T1000 (cell line): ENCODE data around the gene KCTD1.
A peak's percentile ranks its signal among the peaks of the same experiment; 100 is the strongest.

ENCODE experiments used
- DNase-seq: peaks from one replicate; lab custom pipeline; 2025; ENCODE audit warnings: mixed read lengths; lab: John Stamatoyannopoulos, UW

Gene KCTD1

GRCh38 chr18:26480897-26481795, 67.2 kb downstream of the KCTD1 start:
- peak; percentile 30 for DNase-seq

- no peak for DNase-seq
Measured at GRCh38 chr18:26479681-26480079, 68.7 kb downstream of the KCTD1 start.

DNA sequence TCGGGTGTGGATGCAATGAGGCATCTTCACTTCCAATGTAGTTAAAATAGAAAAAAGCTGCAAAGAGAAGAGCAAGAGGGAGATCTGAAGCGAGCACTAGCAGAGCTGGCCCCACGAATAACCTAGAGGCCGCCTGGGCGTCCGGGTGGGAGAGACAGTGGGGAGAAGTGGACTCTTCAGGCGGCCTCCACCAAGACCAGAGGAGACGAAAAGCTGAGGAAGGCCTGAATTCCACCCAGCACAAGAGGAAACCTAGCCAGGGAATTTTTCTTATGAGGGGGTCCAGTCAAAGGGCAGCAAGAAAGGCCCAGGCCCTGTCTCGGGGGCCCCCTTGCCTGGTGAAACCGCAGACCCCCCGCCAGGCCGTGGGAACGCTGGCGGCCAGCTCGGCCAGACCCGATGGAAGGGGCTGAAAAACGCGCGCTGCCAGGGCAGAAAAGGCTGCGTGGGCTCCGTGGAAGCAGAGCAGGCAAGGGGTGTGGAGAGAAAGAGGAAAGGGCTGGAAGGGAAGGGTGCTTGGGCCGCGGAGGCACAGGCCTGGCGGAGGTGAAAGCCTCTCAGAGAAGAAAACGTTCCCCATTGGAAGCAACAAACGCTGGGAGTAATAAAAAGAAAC, 69.2 kb downstream of the KCTD1 start:
- DNase-seq = no peak

DNA sequence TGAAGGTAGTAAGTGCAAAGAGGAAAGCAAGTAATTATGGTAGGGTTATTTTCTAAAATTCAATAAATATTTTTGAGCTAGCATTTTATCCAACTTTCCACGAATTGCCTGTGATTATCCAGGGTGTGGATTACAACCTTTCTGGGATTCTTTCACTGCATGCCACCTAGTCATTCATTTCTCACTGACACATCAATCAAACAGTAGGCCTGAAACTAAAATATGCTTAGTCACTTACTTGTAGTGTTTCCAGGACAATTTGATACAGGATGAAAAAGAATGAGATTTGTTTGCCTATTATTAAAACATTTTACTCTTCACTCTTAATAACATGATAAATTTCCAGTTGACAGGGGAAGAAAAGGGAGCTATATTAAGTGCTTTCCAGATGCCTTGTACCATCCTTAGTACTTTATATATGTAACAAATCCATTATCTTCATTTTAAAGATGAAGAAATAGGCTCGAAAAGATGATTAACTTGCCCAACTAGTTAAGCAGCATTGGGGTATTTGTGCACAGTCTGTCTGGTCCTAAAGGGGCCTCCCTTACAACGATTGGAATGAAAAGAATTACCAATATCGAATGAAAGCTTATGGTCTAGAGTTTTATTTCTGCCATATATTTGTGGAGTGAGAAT, 70.4 kb downstream of the KCTD1 start:
- no peak for DNase-seq

- DNase-seq = no peak
Measured at GRCh38 chr18:26476697-26477096, 71.7 kb downstream of the KCTD1 start.

DNA sequence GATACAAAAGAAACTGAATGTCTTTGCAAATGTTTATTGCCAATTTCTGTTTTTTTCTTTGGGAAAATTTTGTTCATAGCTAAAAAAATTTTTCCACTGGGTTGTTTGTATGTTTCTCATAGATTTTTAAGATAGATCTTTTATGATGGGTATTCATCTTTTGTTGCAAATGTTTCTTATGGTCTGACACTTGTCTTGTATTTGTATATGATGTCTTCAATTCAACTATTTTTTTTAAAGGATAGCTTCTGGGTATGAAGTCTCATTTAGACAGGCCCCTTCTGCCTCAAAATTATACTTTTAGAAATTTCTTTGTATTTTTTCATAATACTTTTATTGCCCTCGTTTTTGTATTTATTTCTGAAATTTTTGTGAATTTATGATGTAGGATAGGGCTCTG, 73.8 kb downstream of the KCTD1 start:
- no peak for DNase-seq

DNA sequence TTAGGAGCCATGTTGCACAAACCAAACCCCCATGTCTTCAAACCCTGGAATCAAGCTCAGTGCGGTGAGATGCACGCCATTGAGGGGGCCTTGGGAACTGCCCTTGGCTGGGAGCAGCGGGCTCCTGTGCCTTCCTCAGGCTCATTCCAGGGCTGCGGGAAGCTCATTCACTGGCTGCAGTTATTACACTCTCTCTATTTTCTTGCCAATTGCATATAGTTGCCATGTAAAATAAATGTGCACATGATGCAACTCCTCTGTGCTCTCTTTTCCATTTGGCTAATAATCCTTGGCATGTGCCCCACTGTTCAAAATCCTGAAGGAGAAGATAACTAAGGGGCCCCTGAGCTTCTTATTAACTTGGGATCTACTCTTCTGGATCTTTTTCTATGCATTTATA, 74.7 kb downstream of the KCTD1 start:
- no peak for DNase-seq

GRCh38 chr18:26471826-26472225, 76.5 kb downstream of the KCTD1 start:
- no peak for DNase-seq

DNA sequence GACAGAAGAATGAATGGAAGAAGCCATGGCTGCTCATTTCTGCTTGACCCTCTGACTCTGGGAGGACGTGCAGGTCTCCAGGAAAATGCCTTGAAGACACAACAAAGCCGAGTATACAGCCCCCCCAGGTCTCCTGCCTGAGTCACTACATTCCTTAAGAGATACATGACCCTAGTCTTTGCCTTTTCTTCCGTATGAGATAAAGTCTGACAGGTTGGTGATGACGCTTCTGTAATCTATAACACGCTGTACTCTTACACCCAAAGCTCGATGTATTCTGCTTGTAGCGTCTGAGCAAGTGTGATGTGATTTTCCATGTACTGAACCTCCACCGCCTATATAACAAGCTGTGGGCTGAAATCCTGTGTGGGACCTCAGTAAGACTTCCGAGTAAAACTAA, 77.3 kb downstream of the KCTD1 start:
- DNase-seq = peak; percentile 18

DNA sequence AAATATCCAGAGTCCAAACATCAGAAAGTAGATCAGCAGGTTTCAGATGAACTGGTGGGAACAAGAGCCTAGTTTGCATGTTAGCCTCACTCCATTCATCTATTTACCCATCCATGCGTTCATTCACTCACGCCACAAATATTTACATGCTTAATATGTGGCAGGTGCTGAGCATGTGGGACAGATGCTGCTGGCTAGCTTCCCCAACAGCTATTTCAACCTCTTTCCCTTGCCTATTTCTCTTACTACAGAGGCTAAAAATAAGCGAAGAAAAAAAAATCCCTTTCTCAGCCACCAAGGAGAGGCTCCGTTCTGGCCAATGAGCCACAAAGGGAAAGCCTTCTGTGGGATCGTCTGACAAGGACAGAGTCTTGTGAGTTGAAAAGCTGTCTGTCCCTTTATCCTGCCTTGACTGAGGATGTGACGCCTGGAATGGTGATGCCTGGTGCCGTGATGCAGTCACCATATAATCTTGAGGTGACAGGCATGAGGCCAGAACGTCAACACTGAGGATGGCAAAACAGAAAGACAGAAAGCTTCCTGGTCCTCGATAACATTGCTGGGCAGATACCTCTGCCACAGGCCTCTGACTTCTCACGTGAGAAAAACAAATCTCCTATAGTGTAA, 78.2 kb downstream of the KCTD1 start:
- no peak for DNase-seq

GRCh38 chr18:26468931-26469340, 79.4 kb downstream of the KCTD1 start:
- DNase-seq = no peak

GRCh38 chr18:26466026-26466425, 82.3 kb downstream of the KCTD1 start:
- DNase-seq = no peak

- no peak for DNase-seq
Measured at GRCh38 chr18:26465431-26465830, 82.9 kb downstream of the KCTD1 start.

DNA sequence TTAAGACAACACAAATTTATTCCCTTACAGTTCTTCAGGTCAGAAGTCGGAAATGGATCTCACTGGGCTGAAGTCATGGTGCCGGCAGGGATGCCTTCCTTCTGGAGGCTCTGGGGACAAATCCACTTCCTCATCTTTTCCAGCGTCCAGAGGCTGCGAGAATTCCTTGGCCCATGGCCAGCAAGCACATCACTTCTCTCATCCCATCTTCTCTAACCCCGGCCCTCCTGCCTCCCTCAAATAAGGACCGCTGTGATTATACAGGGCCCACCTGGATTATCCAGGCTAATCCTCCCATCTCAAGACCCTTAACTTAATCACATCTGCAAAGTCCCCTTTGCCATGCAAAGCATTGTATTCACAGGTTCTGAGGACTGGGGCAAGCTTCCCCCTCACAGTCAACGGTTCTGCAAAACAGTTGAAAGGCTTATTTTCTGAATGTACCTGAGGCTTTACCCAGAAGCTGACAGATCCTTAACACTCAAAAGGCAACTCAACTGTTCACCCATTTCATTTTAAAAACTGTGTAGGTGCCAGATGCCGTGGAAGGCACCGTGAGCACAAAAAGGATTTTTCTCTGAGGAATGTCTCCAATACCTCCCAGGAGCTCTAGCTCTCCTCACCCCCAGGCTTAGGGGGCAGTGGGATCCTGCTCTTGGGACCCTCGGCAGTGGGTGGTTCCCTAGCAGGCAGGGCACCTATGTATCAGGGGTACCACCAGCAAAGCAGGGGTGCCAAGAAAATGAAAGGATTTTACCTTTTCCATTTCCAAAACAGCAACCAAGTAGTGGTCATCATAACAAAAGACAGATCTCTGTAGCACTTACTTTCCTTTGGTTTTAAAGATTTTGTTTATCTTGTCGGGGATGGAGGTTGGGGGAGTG, 84.0 kb downstream of the KCTD1 start:
- no peak for DNase-seq

GRCh38 chr18:26462355-26462754, 86.0 kb downstream of the KCTD1 start:
- no peak for DNase-seq

DNA sequence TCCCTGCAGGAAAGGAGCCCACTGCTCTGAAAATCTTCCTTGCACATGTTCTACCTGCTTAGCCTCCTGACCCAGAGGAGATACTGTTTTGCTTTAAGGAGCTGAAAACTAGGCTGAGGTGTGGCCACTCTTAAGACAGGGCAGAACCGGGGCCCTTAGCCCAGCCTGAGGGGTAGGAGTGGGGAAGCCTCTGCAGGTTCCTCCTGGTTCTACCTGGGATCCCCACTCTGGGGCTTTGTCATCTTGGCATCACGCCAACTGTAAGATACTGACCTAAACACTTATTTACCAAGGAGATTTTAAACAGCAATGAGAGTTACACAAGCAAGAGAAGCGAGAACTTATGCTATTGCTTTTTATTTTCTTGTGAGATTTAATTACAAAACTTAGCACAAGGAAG, 86.9 kb downstream of the KCTD1 start:
- DNase-seq = no peak

DNA sequence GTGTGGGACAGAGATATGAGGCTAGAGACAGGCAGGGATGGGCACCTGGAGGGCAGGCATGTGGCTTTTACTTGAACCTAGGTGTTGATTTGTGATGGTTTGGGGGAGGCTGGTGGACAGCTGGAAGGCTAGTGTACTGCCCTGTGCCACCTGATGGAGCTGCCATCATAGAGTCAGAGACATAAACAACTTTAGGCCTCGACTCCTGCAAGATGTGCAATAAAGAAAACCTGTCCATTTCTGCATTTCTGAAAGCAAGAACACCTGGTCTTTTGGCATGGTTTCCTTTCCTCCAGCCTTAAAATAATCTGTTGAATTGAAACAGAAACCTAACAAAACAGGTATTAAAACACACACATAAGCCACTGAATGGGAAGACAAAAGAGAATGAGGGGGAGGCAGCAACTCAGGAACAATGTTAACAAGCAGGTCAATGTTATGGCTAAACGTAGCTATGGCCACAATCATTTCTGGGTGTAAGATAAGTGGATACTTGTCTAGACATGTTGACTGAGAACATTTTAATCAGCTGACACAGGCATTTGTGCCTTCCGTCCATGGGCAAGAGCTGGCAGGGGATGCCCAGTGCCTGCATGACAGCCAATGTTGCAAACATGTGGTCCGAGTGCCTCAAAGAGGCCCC, 87.8 kb downstream of the KCTD1 start:
- DNase-seq = no peak

DNA sequence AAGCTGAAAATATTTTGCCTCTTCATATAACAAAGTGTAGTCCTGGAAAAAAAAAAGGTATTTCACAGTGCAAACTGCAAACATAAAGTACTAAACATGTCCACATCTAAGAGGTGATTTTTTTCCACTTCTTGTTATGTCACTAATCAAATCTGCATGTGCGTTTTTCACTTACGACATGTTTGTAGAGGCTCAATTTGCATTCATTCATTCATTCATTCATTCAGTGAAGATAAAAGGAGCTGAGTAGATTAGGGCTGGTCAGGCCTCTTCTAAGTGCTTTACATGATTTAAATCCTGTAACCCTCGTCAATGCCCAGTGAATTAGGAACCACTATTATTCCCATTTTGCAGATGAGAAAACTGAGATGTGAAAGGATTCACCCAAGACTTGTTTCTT, 88.5 kb downstream of the KCTD1 start:
- no peak for DNase-seq

DNA sequence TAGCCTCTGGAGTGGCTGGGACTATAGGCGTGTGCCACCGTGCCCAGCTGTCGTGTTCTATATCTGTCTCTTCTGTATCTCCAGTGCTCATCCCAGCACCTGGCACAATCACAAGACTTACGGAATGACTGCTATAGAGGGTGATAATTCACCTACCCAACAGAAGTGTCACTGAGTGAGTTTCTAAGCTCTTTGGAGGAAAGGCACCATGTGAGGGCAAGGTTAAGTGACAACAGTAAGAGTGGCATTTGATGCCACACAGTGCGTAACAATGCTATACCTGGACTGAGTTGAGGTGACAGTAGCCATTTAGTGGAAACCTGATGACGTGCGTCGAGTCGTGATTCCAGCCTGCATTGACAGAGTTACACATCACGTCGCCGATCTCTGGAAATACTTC, 89.0 kb downstream of the KCTD1 start:
- DNase-seq = no peak

GRCh38 chr18:26458526-26459232, 89.7 kb downstream of the KCTD1 start:
- DNase-seq = no peak
